BLaER1 (cell line): Measurements from ENCODE around the gene DAG1.

ENCODE experiments used
- H3K27ac ChIP-seq: shearing (Covaris generic); formaldehyde crosslinking; 2 replicates; pipeline ENCODE4 v1.8.1; 2022
- H3K27me3 ChIP-seq: shearing (Covaris generic); formaldehyde crosslinking; 2 replicates; pipeline ENCODE4 v1.8.1; 2022
- H3K36me3 ChIP-seq: shearing (Covaris generic); formaldehyde crosslinking; 2 replicates; pipeline ENCODE4 v1.8.1; 2022
- H3K4me1 ChIP-seq: shearing (Covaris generic); formaldehyde crosslinking; 2 replicates; pipeline ENCODE4 v1.8.1; 2022
- H3K4me2 ChIP-seq: shearing (Covaris generic); formaldehyde crosslinking; 2 replicates; pipeline ENCODE4 v1.8.1; 2022
- H3K4me3 ChIP-seq: shearing (Covaris generic); formaldehyde crosslinking; 2 replicates; pipeline ENCODE4 v1.8.1; 2022
- H3K9ac ChIP-seq: shearing (Covaris generic); formaldehyde crosslinking; 2 replicates; pipeline ENCODE4 v1.8.1; 2022
- H3K9me3 ChIP-seq: shearing (Covaris generic); formaldehyde crosslinking; 2 replicates; pipeline ENCODE4 v1.8.1; 2022
- H4K20me1 ChIP-seq: shearing (Covaris generic); formaldehyde crosslinking; 2 replicates; pipeline ENCODE4 v1.8.1; 2022
- Cebpa-rat ChIP-seq: shearing (Covaris generic); IDR thresholded peaks from 2 replicates; pipeline ENCODE4 v1.8.1; 2022

Gene DAG1

GRCh38 chr3:49563766-49564165 lies 93.7 kb downstream of the DAG1 start:
- H3K36me3 ChIP-seq = no peaks in the 10 kb centered on the region
- no peak overlapping the region for H3K4me2 ChIP-seq
- no peak overlapping the region for H3K9ac ChIP-seq
- no peak for TF ChIP-seq Cebpa-rat
- H3K4me3 ChIP-seq = no peak overlapping the region
- no peaks in the 10 kb centered on the region for H3K9me3 ChIP-seq
- no peaks in the 10 kb centered on the region for H3K27me3 ChIP-seq
- no peaks in the 10 kb centered on the region for H3K4me1 ChIP-seq
- no peaks in the 10 kb centered on the region; the same call in 1 of the 2 replicates for H4K20me1 ChIP-seq
- H3K27ac ChIP-seq = no peak overlapping the region

- Histone ChIP-seq H4K20me1 (no peaks in the 10 kb centered on the region), H3K4me2 (no peak overlapping the region), H3K4me3 (no peak overlapping the region)
Measured at GRCh38 chr3:49566312-49566711, 96.2 kb downstream of the DAG1 start.

GRCh38 chr3:49567406-49567805 lies 97.3 kb downstream of the DAG1 start:
- Histone ChIP-seq H3K9ac (no peak overlapping the region), H3K4me2 (no peak overlapping the region), H3K4me1 (no peaks in the 10 kb centered on the region), H3K36me3 (no peaks in the 10 kb centered on the region), H3K27ac (no peak overlapping the region), H3K9me3 (no peaks in the 10 kb centered on the region), H3K27me3 (no peaks in the 10 kb centered on the region), H3K4me3 (no peak overlapping the region), H4K20me1 (no peaks in the 10 kb centered on the region)
- TF ChIP-seq Cebpa-rat = no peak

More at GRCh38 chr3:49566312-49566711, 96.2 kb downstream of the DAG1 start:
- H3K36me3 ChIP-seq = no peaks in the 10 kb centered on the region
- TF ChIP-seq Cebpa-rat = no peak
- no peaks in the 10 kb centered on the region for H3K27me3 ChIP-seq
- no peaks in the 10 kb centered on the region for H3K9me3 ChIP-seq
- no peak overlapping the region for H3K9ac ChIP-seq
- H3K27ac ChIP-seq = no peak overlapping the region
- H3K4me1 ChIP-seq = no peaks in the 10 kb centered on the region

- H3K4me3 ChIP-seq = no peak overlapping the region
- no peak overlapping the region for H3K9ac ChIP-seq
- H4K20me1 ChIP-seq = no peaks in the 10 kb centered on the region
- no peak for TF ChIP-seq Cebpa-rat
- H3K4me1 ChIP-seq = no peaks in the 10 kb centered on the region
- H3K36me3 ChIP-seq = no peaks in the 10 kb centered on the region
- H3K4me2 ChIP-seq = no peak overlapping the region
- no peak overlapping the region for H3K27ac ChIP-seq
- no peaks in the 10 kb centered on the region for H3K9me3 ChIP-seq
- no peaks in the 10 kb centered on the region for H3K27me3 ChIP-seq
Measured at GRCh38 chr3:49568965-49569364, 98.9 kb downstream of the DAG1 start.

- H4K20me1 ChIP-seq = no peaks in the 10 kb centered on the region
- no peaks in the 10 kb centered on the region for H3K4me1 ChIP-seq
- H3K9me3 ChIP-seq = no peaks in the 10 kb centered on the region
- no peak for TF ChIP-seq Cebpa-rat
- H3K4me2 ChIP-seq = no peak overlapping the region
- no peaks in the 10 kb centered on the region for H3K36me3 ChIP-seq
- no peak overlapping the region for H3K4me3 ChIP-seq
- H3K27me3 ChIP-seq = no peaks in the 10 kb centered on the region
- no peak overlapping the region for H3K9ac ChIP-seq
- H3K27ac ChIP-seq = no peak overlapping the region
Measured at GRCh38 chr3:49570028-49570654, 100.1 kb downstream of the DAG1 start.

- no peak overlapping the region for H3K27ac ChIP-seq
- no peaks in the 10 kb centered on the region for H3K4me1 ChIP-seq
Measured at GRCh38 chr3:49582177-49582576, 112.1 kb downstream of the DAG1 start.

More at GRCh38 chr3:49582177-49582576, 112.1 kb downstream of the DAG1 start:
- no peaks in the 10 kb centered on the region for H4K20me1 ChIP-seq
- TF ChIP-seq Cebpa-rat = no peak
- no peak overlapping the region for H3K9ac ChIP-seq
- no peaks in the 10 kb centered on the region for H3K36me3 ChIP-seq
- H3K9me3 ChIP-seq = no peaks in the 10 kb centered on the region
- H3K27me3 ChIP-seq = no peaks in the 10 kb centered on the region
- H3K4me3 ChIP-seq = no peak overlapping the region
- H3K4me2 ChIP-seq = no peak overlapping the region
